Measurements from ENCODE around the gene POLR3B.
"Not testable (repeated sequence)": the region's sequence is repeated elsewhere in the genome, so short reads cannot be mapped to it uniquely, and the experiment has no call there.

Gene POLR3B

DNA sequence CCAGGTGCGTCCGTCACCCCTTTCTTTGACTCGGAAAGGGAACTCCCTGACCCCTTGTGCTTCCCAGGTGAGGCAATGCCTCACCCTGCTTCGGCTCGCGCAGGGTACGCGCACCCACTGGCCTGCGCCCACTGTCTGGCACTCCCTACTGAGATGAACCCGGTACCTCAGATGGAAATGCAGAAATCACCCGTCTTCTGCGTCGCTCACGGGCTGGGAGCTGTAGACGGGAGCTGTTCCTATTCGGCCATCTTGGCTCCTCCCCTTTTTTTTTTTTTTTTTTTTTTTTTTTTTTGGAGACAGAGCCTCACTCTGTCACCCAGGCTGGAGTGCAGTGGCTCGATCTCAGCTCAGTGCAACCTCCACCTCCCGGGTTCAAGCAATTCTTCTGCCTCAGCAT lies 120.1 kb downstream of the POLR3B start:
- DNase-seq: not testable (repeated sequence)

DNA sequence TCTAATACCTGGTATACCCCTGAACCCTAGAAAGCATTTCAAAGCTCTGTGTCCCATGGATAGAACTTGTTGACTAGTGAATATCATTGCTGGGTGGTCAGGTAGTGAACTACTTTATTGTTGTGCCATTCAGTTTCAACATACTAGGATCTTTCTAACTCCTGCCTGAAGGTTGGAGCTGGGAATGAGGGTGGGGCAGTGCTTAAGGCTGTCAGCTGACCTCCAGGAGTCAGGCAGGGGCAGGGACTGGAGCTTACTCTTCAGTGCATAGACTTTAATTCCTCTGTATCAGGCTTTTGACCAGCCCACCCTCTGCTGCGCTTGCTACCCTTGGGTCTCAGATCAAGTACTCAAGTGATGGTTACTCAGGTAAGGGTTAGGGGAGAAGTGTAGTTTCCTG lies 122.7 kb downstream of the POLR3B start:
- no peak for DNase-seq

DNA sequence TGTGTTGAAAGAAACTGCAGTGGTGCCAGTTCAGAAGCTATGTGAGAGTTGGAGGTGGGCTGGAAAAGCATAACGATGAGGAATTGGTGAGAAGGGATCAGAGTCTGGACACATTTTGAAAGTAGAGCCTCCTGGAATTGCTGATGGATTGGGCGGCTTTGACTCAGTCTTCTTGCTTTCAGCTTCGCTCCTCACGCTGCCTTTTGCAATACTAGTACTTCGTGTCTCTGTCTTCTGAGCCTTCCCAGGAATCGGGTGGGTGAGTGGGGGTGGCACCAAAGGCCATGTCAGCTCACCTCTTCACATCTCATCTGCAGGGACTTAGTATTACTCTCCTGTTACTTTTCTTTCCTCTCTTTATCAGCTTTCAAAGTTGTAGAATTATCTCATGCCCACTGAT lies 123.7 kb downstream of the POLR3B start:
- no peak for DNase-seq

DNA sequence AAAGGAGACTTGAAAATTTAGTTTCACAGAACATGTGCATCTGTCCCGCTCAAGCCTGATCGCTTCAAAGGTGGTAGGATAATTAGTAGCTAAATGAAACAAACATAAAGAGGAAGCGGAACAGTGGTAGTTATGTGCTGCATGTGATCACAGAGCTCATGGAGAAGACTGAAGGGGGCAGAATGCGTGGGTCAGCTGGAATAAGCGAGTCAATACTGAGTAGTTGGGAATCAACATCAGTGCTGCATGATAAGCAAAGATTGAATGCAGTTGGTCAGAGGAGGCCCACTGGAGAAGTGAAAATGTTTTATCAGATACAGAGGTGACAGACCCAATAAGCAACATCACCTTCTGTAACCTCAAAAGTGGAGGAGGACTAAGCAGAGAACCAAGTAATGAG lies 130.1 kb downstream of the POLR3B start:
- DNase-seq: no peak

DNA sequence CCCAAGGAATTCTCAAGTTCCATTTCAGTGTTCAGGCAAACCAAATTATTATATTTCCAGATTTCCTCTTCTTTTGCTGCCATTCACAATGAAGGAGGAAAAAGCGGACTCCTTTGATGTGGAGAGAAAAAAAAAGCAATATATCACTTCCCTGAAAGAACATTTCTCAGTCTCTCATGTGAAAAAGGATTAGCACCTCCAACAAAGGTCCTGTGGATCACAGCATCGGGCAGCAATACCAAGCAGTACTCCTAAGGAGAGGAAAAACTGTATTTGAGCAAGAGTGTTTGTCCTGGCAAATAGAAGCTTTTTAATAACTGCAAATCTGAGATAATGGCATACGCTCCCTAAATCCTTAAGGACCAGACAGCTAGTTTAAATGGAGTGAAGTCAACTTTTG lies 131.3 kb downstream of the POLR3B start:
- DNase-seq: no peak

DNA sequence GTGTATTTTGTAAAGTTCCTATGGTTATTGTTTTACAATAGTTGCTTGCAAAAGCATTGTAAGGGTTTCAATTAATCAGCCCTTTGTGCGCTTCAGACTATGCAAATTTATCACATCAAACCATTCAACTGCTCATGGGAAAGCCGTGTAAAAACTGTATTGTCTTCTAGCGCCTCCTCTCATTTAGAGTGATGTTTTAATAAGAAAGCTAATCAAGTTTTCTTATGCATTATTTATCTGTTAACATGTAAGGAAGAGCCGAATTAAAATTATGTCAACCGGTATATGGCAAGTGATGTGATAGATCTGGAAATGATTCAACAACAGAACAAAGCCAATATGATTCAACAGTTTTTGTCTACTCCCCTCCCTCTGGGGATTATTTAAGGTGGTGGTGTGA lies 132.7 kb downstream of the POLR3B start:
- no peak for DNase-seq

DNA sequence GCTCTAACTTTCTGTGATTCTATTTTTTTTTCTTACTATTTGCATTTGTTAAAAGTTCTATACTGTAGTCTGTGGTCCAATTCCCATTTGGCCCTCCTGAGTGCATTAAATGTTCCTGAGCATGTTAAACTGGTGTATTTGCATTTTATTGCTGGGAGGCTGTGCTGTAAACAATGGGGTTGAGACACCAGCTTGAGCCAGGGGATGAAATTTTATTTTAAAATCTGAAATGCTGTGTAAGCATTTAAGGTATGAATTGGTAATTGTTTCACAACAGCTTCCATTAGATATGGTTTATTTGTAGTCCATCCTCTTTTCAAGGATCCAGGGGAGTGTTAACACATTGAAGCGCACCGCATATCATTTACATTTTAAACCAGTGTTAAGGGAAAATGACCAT lies 135.3 kb downstream of the POLR3B start:
- no peak for DNase-seq

DNA sequence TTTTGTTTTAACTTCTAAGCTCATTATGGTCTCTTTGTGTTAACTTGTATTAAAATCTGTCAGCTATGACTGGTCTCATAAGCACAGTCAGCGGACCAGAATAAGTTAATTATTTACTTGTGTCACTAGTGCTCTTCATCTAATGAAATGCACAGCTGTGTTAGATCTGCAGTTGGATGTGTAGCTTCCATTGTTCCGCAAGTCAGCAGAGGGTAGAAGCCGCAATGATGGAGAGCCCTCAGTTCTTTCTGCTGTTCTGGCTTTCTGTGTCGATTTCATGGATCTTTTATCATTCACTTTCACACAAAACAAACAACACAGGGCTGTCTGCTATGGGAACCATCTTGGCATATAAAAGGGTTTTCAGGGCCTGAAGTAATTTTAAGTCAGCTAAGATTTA lies 136.0 kb downstream of the POLR3B start:
- DNase-seq: no peak

DNA sequence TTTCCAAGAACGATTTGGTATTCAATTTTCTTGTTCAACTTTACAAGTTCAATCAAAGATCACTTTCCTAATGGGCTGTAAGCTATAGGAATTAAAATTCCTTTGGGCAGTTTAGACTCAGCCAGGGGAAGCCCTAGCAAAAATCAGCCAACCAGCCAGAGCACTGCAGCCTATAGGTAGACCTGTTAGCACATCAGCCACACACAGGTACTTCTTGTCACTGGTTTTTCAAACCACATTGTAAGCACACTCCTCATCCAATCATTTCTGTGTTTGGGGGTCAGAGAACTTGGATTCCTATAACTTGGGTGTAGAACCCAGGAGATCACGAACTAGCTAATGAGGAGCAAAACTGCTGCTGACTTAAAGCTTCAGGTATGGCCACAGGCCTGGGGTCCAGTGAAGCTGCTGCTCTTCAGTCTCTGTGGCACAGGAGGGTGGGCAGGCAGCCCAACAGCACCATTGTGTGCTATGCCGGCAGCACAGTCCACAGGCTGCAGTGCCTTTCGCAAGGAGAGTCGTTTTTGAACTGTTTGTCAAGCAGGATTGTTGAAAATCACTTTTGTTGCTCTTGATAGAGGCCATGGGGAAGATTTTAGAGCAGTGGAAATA lies 137.9 kb downstream of the POLR3B start:
- no peak for DNase-seq

DNA sequence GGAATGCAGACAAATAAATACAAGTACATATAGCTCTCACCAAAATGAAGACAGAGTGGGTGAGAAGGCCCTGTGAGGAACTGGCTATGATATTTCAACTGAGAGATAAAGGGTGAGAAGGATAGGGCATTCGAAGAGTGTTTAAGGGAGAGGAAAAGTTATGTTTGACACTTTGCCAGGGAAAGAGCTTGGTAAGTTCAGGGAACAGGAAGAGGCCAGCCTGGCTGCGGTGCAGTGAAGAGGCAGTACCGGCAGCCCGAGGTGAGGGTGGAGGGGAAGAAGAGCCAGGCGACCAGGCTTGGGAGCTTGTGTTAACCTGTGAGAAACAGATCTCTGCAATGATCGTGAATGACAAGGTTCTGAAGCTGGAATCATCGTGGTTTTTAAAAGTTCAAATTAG lies 140.5 kb downstream of the POLR3B start:
- no peak for DNase-seq

DNA sequence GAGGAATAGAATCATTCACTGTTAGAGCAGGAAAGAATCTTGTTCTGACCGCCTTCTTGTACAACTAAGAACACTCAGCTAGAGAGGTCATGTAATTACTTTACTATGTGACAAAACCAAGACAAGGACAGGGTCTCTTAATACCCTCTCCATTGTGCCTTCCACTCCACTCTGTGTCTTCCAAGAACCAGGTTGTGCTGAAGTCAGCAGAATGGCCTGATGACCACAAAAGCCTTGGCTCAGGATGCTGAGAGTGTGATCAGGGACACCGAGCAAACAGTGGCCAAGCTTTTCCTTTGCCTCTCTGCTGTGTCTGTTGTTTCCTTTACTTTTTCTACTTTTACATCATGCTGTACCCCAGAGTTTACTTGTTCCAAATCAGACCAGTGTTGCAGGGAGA lies 142.1 kb downstream of the POLR3B start:
- DNase-seq: no peak

DNA sequence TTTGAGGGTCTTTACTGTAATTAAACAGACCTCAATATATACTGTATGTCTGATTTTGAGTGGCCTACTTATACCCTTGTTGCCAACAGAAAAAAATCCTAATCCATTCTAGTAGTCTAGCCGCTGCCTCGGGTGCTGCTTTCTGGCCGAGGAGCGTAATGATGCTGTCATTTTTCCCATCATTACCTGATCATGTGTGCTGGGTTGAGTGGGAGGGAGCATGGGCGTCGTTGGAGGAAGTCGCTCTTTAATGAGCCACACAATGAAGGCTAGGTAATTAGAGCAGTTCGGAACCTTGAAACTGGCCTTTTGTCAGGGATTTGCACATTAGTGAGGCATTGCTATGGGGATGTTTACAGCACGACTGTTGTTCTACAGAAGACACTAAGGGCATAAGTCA lies 149.1 kb downstream of the POLR3B start:
- no peak for DNase-seq

DNA sequence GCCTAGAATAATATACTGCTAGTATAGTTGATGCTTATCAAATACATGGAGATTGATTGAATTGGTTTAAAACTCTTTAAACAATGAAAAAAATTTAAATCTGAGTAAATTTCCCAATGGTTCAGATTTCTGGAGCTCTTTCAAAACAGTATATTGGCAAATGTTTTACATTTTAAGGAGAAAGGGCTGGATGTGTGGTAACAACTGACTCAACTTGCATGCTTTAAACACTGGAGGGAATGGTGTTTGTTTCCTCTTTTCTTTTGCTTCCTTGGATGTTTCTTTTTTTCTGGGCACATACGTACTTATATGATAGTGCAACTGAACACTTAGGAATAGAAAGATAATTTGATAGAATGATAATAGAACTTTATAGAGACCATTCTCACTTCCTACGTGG lies 151.4 kb downstream of the POLR3B start:
- no peak for DNase-seq

DNA sequence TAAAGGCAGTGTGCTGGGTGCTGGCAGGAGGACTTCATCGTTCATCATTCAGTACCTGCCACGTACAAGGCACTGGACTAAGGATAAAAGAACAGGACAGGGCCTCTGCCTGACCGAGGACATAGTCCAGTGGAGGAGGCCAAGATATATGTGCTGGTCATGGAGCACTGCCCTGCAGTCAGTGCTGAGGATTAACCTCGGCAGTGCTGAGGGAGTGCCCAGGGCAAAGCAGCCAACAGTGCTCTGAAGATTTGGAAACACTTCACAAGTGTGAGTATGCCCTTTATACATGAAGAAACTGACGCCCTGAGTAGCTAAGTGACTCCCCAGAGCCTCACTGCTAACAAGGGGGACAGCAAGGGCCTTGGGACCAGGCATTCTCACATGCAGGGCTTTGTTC lies 153.8 kb downstream of the POLR3B start:
- DNase-seq: no peak

DNA sequence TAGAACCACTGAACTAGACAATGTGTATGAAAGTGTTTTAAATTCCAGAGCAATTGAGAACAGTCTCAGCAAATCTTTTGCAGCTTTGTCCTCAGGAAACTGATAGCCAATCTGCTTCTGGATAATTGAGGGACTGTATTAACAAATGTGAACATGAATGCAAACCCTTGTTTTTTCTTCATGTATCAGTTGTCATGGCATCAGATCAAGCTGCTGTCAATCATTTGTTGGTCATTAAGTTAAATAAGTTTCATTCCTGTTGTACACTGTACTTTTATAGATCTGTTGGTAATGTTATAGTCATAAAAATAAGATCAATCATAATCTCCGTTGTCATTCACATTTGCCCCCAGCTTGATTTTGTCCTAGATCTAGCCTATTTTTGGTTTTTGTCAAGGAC lies 159.8 kb downstream of the POLR3B start:
- DNase-seq: no peak

DNA sequence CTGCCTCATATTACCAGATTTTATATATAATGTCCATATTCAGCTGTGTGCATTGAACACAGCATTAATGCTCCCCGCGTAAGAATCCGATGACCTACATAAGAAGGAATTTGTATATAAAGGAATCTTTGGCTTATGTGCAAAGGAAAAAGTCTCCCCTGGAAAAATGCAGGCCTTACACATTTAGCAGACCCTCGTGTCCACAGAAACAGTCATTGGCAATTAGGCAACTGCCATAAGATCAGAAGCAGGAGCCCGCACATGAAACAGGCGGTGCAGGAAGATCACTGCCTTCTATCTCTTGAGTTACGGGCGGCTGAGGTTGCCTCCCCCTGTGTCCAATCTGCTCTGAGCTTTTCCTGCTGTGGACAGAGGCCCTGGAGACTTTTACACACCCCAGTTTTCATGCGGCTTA lies 162.1 kb downstream of the POLR3B start:
- DNase-seq: no peak

DNA sequence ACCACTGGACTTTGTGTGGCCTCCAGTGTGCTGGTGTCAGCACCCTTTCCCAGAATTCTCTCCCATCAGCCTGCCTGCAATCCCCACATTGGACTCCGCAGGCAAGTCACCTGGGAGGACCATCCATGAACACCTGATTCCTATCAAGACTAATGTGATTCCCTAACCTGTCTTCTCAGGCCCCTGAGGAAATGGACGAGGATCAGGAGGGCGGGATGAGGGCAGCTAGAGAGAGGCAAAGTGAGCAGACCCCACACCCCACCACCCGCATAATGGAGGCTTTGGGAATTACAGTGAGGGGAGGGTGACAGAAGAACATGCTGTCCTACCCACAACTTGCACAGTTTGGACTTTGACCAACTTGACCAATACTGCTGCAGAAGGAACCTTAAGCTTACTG lies 164.4 kb downstream of the POLR3B start:
- DNase-seq: no peak

DNA sequence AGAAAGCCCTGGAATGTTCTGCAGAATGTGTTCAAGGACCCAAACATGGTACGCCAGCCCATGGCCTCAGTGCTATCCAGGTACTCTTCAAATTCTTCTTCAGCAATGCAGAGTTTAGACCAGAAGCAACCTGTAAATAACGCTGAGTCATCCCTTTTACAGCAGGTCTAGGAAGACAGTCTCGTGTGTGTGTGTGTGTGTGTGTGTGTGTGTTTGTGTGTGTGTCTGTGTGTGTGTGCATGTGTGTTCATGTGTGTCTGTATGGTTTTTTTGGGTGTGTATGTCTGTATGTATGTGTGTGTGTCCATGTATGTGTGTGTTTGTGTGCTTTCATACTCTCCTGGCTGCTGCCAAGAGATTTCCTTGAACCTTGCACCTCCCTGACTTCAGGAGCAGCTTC lies 165.2 kb downstream of the POLR3B start:
- no peak for DNase-seq

DNA sequence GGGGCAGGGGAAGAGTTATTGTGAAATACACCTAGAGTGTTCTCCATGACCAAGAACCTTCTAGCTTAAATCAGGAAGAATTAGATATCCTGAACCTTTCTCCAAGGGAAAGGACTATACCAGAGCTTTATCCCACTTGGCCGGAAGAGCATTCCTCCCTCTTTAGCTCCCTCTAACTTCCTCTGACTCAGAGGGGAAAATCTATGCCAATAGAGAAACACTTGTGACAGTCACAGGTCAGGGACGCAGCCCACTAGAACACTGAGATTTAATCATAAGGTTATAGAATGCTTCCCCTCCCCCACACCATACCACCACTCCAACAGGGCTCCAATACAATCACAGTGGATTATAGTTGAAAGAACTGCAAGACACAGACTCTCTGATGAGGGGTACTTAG lies 169.8 kb downstream of the POLR3B start:
- DNase-seq: no peak

DNA sequence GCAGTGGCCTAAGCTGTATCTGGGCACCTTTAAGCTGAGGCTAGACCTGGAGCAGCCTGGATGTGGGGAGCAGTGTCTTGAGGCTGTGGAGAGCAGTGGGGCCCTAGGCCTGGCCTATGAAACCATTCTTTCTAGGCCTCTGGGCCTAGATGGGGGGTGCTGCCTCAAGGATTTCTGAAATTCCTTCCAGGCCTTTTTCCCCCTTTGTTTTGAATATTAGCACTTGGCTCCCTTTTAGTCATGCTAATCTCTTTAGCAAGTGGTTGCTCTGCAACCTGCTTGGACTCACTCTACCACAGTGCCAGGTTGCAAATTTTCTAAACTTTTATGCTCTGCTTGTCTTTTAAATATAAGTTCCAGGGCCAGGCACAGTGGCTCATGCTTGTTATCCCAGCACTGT lies 183.7 kb downstream of the POLR3B start:
- no peak for DNase-seq

DNA sequence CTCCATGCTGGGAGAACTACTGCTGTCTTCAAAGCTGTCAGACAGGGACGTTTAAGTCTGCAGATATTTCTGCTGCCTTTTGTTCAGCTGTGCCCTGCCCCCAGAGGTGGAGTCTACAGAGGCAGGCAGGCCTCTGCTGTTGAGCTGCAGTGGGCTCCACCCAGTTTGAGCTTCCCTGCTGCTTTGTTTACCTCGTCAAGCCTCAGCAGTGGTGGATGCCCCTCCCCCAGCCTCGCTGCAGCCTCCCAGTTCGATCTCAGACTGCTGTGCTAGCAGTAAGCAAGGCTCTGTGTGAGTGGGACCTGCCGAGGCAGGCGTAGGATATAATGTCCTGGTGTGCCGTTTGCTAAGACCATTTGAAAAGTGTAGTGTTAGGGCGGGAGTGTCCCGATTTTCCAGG lies 193.9 kb downstream of the POLR3B start:
- DNase-seq: no peak

DNA sequence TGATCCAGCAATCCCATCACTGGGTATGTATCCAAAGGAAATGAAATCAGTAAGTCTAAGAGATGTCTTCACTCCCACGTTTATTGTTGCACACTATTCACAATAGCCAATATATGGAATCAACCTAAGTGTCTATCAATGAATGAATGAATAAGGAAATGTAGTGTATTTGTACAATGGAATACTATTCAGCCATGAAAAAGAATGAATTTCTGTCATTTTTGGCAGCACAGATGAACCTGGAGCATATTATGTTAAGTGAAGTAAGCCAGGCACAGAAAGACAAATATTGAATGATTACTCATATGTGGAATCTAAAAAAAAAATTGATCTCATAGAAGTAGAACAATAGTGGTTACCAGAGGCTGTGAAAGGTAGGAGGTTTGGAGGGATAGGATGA lies 194.7 kb downstream of the POLR3B start:
- DNase-seq: no peak
